Measurements from ENCODE around the gene ALDH3B1. TPM values are rescaled to one million over a fixed set of nuclear protein-coding genes. Genes with fewer than 3 reads are reported as not detected.
"Not testable (repeated sequence)": the region's sequence is repeated elsewhere in the genome, so short reads cannot be mapped to it uniquely, and the experiment has no call there.

ALDH3B1 gene
- total and polyA plus RNA-seq, 9 of the 15 experiments (the other 6 are each of a cell fraction or from before 2014, with no cell fraction given) = 0.01 to 0.35 (median 0.07) TPM; not detected in 2

- peak; percentile 72; the same call in 1 of the 2 replicates for TF ChIP-seq REST (IDR thresholded peaks at IDR 0.05; ENCODE audit: borderline replicate concordance)
- TF ChIP-seq REST (CRISPR knock-in tag; IDR thresholded peaks at IDR 0.05; ENCODE audit: low read depth) = not testable (repeated sequence)
- peak; percentile 54 for TF ChIP-seq MGA (IDR thresholded peaks at IDR 0.05)
- TF ChIP-seq CTBP1 (IDR thresholded peaks at IDR 0.05; ENCODE audit: borderline replicate concordance) = peak; percentile 23; the same call in 1 of the 2 replicates
These were observed 16.3 kb upstream of the ALDH3B1 start (continued) for GRCh38 chr11:67993821-67994220.

Data from K562 (cell line).